H1 (cell line): Measurements from ENCODE around the gene UBE3C. TPM values are rescaled to one million over a fixed set of nuclear protein-coding genes. Genes with fewer than 3 reads are reported as not detected.

Source experiments
- NANOG ChIP-seq: IDR thresholded peaks from 2 replicates; pipeline ENCODE4 v1.6.1; 2011; ENCODE audit warnings: low read length, low read depth, mild to moderate bottlenecking, inconsistent platforms; ENCODE audit not compliant: insufficient read depth, poor library complexity, severe bottlenecking
- RFX5 ChIP-seq: IDR thresholded peaks from 2 replicates; pipeline ENCODE4 v1.6.1; 2011; ENCODE audit warnings: low read depth, low read length, improper control_type of control experiment, borderline replicate concordance
- TCF12 ChIP-seq: IDR thresholded peaks from 2 replicates; pipeline ENCODE4 v1.6.1; 2011; ENCODE audit warnings: low read depth, mild to moderate bottlenecking, low read length
- polyA plus RNA-seq, 7 experiments: library from polyadenylated mRNA; depleted of rRNA in 3 of 7; stranded (reverse) in 5 of 7; unstranded in 2 of 7; fragments of >200 nt in 5 of 7; fragments of 200-250 nt in 2 of 7; gene quantifications; 1 replicate in 5 of 7; 2 replicates in 1 of 7; 4 replicates in 1 of 7; pipeline versions ENCODE4 v1.2.1 to v1.2.3, GENCODE V29; 2011 to 2013; ENCODE audit warnings: missing spikeins in 2 of 7, mixed read lengths in 2 of 7
- total RNA-seq: library from RNA; stranded (reverse); fragmentation: NEBNext Ultra II Directional; extraction: Animal tissue kit (Norgen Biotek cat#: 25700); gene quantifications from 2 replicates; pipeline ENCODE4 v1.2.1, GENCODE V29; 2021

Gene UBE3C
- total and polyA plus RNA-seq, 2 of the 8 experiments (the other 6 are each of a cell fraction or from before 2014, with no cell fraction given), result 32.0 to 54.1 TPM

GRCh38 chr7:157269341-157270059, 130.8 kb downstream of the UBE3C start (continued):
- TF ChIP-seq TCF12 (no peak), NANOG (no peak), RFX5 (no peak)
